OCI-LY7 (cell line): ENCODE data around the gene GDNF.

Source experiments
- EZH2phosphoT487 ChIP-seq: fragments of 200-600 bp; sonication (generic); IDR thresholded peaks from 2 replicates; pipeline ENCODE4 v1.6.1; 2018; ENCODE audit warnings: low read depth, borderline replicate concordance, mild to moderate bottlenecking, mixed run types, antibody characterized with exemption, low read length, moderate library complexity, mixed read lengths
- TF ChIP-seq, protein P1 (sequence below): fragments of 200-600 bp; sonication (generic); conservative IDR thresholded peaks from 2 replicates; pipeline ENCODE4 v1.5.1; 2014; ENCODE audit warnings: mild to moderate bottlenecking, antibody characterized with exemption, low read length, moderate library complexity, mixed read lengths

DNA sequence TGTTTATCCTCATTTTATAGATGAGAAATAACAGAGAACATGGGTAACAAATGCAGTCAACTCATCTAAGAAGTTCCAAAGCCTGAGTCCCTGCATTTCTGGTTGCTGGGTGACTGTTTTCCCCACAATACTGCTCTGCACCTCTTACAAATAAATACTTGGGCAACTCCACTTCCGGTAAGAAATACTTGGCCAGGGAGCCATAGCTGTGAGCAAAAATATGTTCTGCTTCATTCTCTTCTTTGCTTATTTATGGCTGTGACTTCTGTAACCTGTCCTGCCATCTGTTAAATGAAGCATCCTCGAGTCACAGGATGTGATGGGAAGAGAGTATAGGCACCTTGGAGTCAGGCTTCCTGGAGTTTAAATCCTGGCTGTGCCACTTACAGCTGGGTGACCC lies 49.9 kb downstream of the GDNF start:
- TF ChIP-seq, protein P1, sequence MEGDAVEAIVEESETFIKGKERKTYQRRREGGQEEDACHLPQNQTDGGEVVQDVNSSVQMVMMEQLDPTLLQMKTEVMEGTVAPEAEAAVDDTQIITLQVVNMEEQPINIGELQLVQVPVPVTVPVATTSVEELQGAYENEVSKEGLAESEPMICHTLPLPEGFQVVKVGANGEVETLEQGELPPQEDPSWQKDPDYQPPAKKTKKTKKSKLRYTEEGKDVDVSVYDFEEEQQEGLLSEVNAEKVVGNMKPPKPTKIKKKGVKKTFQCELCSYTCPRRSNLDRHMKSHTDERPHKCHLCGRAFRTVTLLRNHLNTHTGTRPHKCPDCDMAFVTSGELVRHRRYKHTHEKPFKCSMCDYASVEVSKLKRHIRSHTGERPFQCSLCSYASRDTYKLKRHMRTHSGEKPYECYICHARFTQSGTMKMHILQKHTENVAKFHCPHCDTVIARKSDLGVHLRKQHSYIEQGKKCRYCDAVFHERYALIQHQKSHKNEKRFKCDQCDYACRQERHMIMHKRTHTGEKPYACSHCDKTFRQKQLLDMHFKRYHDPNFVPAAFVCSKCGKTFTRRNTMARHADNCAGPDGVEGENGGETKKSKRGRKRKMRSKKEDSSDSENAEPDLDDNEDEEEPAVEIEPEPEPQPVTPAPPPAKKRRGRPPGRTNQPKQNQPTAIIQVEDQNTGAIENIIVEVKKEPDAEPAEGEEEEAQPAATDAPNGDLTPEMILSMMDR: no peak
- TF ChIP-seq EZH2phosphoT487: no peak
